Stomach (tissue), 4 donors: ENCODE measurements around the gene SH3TC1.

Experiments
- POLR2A ChIP-seq, 4 donors: fragments of 450-650 bp; IDR thresholded peaks; one replicate each; pipeline ENCODE4 v1.6.1; 2016; ENCODE audit warnings: antibody characterized with exemption in 4 of 4, control low read depth in 2 of 4, mild to moderate bottlenecking in 1 of 4, moderate library complexity in 1 of 4
- POLR2AphosphoS5 ChIP-seq, 3 donors: sonication (generic); formaldehyde crosslinking; IDR thresholded peaks; one replicate each; pipeline ENCODE4 v1.6.1; 2016; ENCODE audit warnings: antibody characterized with exemption in 3 of 3
- TF ChIP-seq, protein P1 (sequence below), 7 experiments: fragments of 450-650 bp in 4 of 7; fragments of 200-600 bp in 3 of 7; sonication (generic) in 3 of 7; IDR thresholded peaks; one replicate each; pipeline ENCODE4 v1.5.1; 2016 to 2019; ENCODE audit warnings: antibody characterized with exemption in 7 of 7, control low read depth in 2 of 7, mild to moderate bottlenecking in 1 of 7

GRCh38 chr4:8185930-8186329, 13.2 kb upstream of the SH3TC1 start:
- TF ChIP-seq, protein P1, sequence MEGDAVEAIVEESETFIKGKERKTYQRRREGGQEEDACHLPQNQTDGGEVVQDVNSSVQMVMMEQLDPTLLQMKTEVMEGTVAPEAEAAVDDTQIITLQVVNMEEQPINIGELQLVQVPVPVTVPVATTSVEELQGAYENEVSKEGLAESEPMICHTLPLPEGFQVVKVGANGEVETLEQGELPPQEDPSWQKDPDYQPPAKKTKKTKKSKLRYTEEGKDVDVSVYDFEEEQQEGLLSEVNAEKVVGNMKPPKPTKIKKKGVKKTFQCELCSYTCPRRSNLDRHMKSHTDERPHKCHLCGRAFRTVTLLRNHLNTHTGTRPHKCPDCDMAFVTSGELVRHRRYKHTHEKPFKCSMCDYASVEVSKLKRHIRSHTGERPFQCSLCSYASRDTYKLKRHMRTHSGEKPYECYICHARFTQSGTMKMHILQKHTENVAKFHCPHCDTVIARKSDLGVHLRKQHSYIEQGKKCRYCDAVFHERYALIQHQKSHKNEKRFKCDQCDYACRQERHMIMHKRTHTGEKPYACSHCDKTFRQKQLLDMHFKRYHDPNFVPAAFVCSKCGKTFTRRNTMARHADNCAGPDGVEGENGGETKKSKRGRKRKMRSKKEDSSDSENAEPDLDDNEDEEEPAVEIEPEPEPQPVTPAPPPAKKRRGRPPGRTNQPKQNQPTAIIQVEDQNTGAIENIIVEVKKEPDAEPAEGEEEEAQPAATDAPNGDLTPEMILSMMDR (IDR thresholded peaks at IDR 0.05), result no peak
- TF ChIP-seq POLR2AphosphoS5 (IDR thresholded peaks at IDR 0.05) (no peak), POLR2A (IDR thresholded peaks at IDR 0.05) (no peak)
